Suprapubic skin (tissue), 4 donors: Measurements from ENCODE around the gene PLXDC2.

ENCODE experiments used
- CTCF ChIP-seq, 2 donors: fragments of 200-600 bp in 1 of 2; fragments of 450-650 bp in 1 of 2; sonication (generic) in 1 of 2; IDR thresholded peaks; one replicate each; pipeline ENCODE4 v1.5.1; 2016 to 2019; ENCODE audit warnings: antibody characterized with exemption in 2 of 2, mild to moderate bottlenecking in 1 of 2, moderate library complexity in 1 of 2
- EP300 ChIP-seq: sonication (generic); formaldehyde crosslinking; IDR thresholded peaks from one replicate; pipeline ENCODE4 v1.6.1; 2017; ENCODE audit warnings: antibody characterized with exemption
- POLR2A ChIP-seq, 2 donors: fragments of 450-650 bp; IDR thresholded peaks; one replicate each; pipeline ENCODE4 v1.6.1; 2017; ENCODE audit warnings: antibody characterized with exemption in 2 of 2, mild to moderate bottlenecking in 2 of 2, moderate library complexity in 2 of 2
- POLR2AphosphoS5 ChIP-seq, 3 donors: sonication (generic); formaldehyde crosslinking; IDR thresholded peaks; one replicate each; pipeline ENCODE4 v1.6.1; 2017; ENCODE audit warnings: antibody characterized with exemption in 3 of 3

GRCh38 chr10:20133669-20134189 lies 317.5 kb downstream of the PLXDC2 start:
- TF ChIP-seq POLR2A (IDR thresholded peaks at IDR 0.05) (no peak), CTCF (IDR thresholded peaks at IDR 0.05) (no peak), POLR2AphosphoS5 (IDR thresholded peaks at IDR 0.05) (no peak), EP300 (no peak)
